GM23338 (cell line): Measurements from ENCODE around the gene SNX4. TPM values are rescaled to one million over a fixed set of nuclear protein-coding genes. Genes with fewer than 3 reads are reported as not detected.
A peak's percentile ranks its signal among the peaks of the same experiment; 100 is the strongest.

ENCODE experiments used
- ATAC-seq: fragments of 200-7000 bp; cut with Tn5 transposase; 3 replicates; pipeline ENCODE4 v1.9.1; 2020
- DNase-seq: peaks from one replicate; pipeline ENCODE4 v3.0.0-alpha.2; 2015; ENCODE audit warnings: low spot score
- H2AFZ ChIP-seq: fragments of 200-600 bp; sonication (generic); 2 replicates; pipeline ENCODE4 v1.8.0; 2016; ENCODE audit warnings: antibody characterized with exemption, mild to moderate bottlenecking, moderate library complexity
- H3F3A ChIP-seq: fragments of 200-600 bp; sonication (generic); replicated peaks from 2 replicates; pipeline ENCODE4 v1.8.0; 2017; ENCODE audit warnings: antibody characterized with exemption, mixed run types, low read depth
- H3K27ac ChIP-seq: fragments of 200-600 bp; sonication (generic); 2 replicates; pipeline ENCODE4 v1.6.1; 2016; ENCODE audit warnings: low read depth
- H3K27me3 ChIP-seq: fragments of 200-600 bp; sonication (generic); 2 replicates; pipeline ENCODE4 v1.8.0; 2016; ENCODE audit warnings: mild to moderate bottlenecking, mixed run types, moderate library complexity; ENCODE audit not compliant: insufficient read depth
- H3K36me3 ChIP-seq: fragments of 200-600 bp; sonication (generic); 2 replicates; pipeline ENCODE4 v1.8.0; 2016; ENCODE audit warnings: mild to moderate bottlenecking; ENCODE audit not compliant: insufficient read depth
- H3K4me1 ChIP-seq: fragments of 200-600 bp; sonication (generic); 2 replicates; pipeline ENCODE4 v1.8.0; 2016; ENCODE audit warnings: mild to moderate bottlenecking, moderate library complexity; ENCODE audit not compliant: insufficient read depth
- H3K4me2 ChIP-seq: fragments of 200-600 bp; sonication (generic); 2 replicates; pipeline ENCODE4 v1.7.1; 2017; ENCODE audit warnings: mixed run types
- H3K4me3 ChIP-seq: fragments of 200-600 bp; sonication (generic); 2 replicates; pipeline ENCODE4 v1.6.1; 2016; ENCODE audit warnings: mixed run types
- H3K79me2 ChIP-seq: fragments of 200-600 bp; sonication (generic); replicated peaks from 2 replicates; pipeline ENCODE4 v1.8.0; 2017; ENCODE audit warnings: mild to moderate bottlenecking; ENCODE audit not compliant: insufficient read depth
- H3K9me2 ChIP-seq: fragments of 200-600 bp; sonication (generic); 2 replicates; pipeline ENCODE4 v1.8.0; 2017; ENCODE audit not compliant: insufficient read depth
- H4K20me1 ChIP-seq: fragments of 200-600 bp; sonication (generic); replicated peaks from 2 replicates; pipeline ENCODE4 v1.8.0; 2017; ENCODE audit warnings: mild to moderate bottlenecking; ENCODE audit not compliant: insufficient read depth
- H3K27ac Mint-ChIP-seq: 2 replicates; pipeline ENCODE4 v1.8.0; 2020; ENCODE audit warnings: inconsistent platforms, mild to moderate bottlenecking, moderate library complexity, mixed read lengths
- H3K27me3 Mint-ChIP-seq: 3 replicates; pipeline ENCODE4 v1.8.0; 2022; ENCODE audit warnings: low read depth, mild to moderate bottlenecking, moderate library complexity, mixed read lengths, inconsistent platforms; ENCODE audit not compliant: insufficient read depth, poor library complexity
- H3K36me3 Mint-ChIP-seq: 3 replicates; pipeline ENCODE4 v1.8.0; 2021; ENCODE audit warnings: low read depth, mild to moderate bottlenecking, inconsistent platforms, moderate library complexity, mixed read lengths
- H3K4me1 Mint-ChIP-seq: 3 replicates; pipeline ENCODE4 v1.8.0; 2020; ENCODE audit warnings: mild to moderate bottlenecking, inconsistent platforms, mixed read lengths
- H3K4me3 Mint-ChIP-seq: 3 replicates; pipeline ENCODE4 v1.8.0; 2021; ENCODE audit warnings: moderate library complexity, mild to moderate bottlenecking, inconsistent platforms, mixed read lengths
- H3K9me3 Mint-ChIP-seq: 3 replicates; pipeline ENCODE4 v1.8.0; 2020; ENCODE audit warnings: moderate library complexity, mild to moderate bottlenecking, inconsistent platforms, mixed read lengths
- CREB1 ChIP-seq: fragments of 250-450 bp; sonication (Bioruptor Pico); IDR thresholded peaks from 2 replicates; pipeline ENCODE4 v1.5.0; 2020; ENCODE audit warnings: low read depth, mild to moderate bottlenecking, moderate library complexity
- CTCF ChIP-seq, 2 experiments: fragments of 200-600 bp in 1 of 2; sonication (generic) in 1 of 2; conservative IDR thresholded peaks; 2 replicates each; pipeline versions ENCODE4 v1.5.1 to v1.6.1; 2016 to 2017; ENCODE audit warnings: antibody characterized with exemption in 2 of 2, low read depth in 2 of 2, mild to moderate bottlenecking in 2 of 2, moderate library complexity in 1 of 2
- EZH2 ChIP-seq: fragments of 200-600 bp; sonication (generic); IDR thresholded peaks from one replicate; pipeline ENCODE4 v1.8.0; 2017; ENCODE audit warnings: antibody characterized with exemption, mild to moderate bottlenecking, low read depth; ENCODE audit not compliant: unreplicated experiment
- EZH2phosphoT487 ChIP-seq: fragments of 200-600 bp; sonication (generic); IDR thresholded peaks from one replicate; pipeline ENCODE4 v1.8.1; 2018; ENCODE audit warnings: antibody characterized with exemption; ENCODE audit not compliant: unreplicated experiment
- JUNB ChIP-seq: IDR thresholded peaks from one replicate; pipeline ENCODE4 v1.6.1; 2016; ENCODE audit warnings: antibody characterized with exemption; ENCODE audit not compliant: unreplicated experiment
- NANOG ChIP-seq: IDR thresholded peaks from 2 replicates; pipeline ENCODE4 v1.6.1; 2016; ENCODE audit warnings: antibody characterized with exemption, borderline replicate concordance
- POLR2AphosphoS5 ChIP-seq: IDR thresholded peaks from 2 replicates; pipeline ENCODE4 v1.6.1; 2016; ENCODE audit warnings: antibody characterized with exemption, low read depth
- STAT1 ChIP-seq: IDR thresholded peaks from one replicate; pipeline ENCODE4 v1.6.1; 2016; ENCODE audit warnings: antibody characterized with exemption; ENCODE audit not compliant: unreplicated experiment
- ZNF114 ChIP-seq: fragments of 250-450 bp; sonication (Bioruptor Pico); IDR thresholded peaks from 2 replicates; pipeline ENCODE4 v1.5.0; 2020; ENCODE audit warnings: mild to moderate bottlenecking, moderate library complexity
- ZNF331 ChIP-seq: fragments of 250-450 bp; sonication (Bioruptor Pico); IDR thresholded peaks from 2 replicates; pipeline ENCODE4 v1.5.0; 2020; ENCODE audit warnings: low read depth, mild to moderate bottlenecking, moderate library complexity
- polyA plus RNA-seq: library from polyadenylated mRNA; unstranded; fragments of >200 nt; fragmentation: Nextera tagmentation; extraction: Ambion mirVana; gene quantifications from 2 replicates; pipeline ENCODE4 v1.2.1, GENCODE V29; 2016
- total RNA-seq: library from RNA; depleted of rRNA; stranded (reverse); fragments of >200 nt; shearing (Covaris generic); gene quantifications from 2 replicates; pipeline ENCODE4 v1.2.3, GENCODE V29; 2014
- TF ChIP-seq, protein P1 (sequence below): IDR thresholded peaks from one replicate; pipeline ENCODE4 v1.6.1; 2018; ENCODE audit warnings: antibody characterized with exemption; ENCODE audit not compliant: unreplicated experiment
- TF ChIP-seq, protein P2 (sequence below): IDR thresholded peaks from 2 replicates; pipeline ENCODE4 v1.6.1; 2016; ENCODE audit warnings: antibody characterized with exemption

The SNX4 gene
- total and polyA plus RNA-seq, 2 experiments from 2014 or later: 13.0 to 27.8 TPM

GRCh38 chr3:125440970-125441369 lies 79.0 kb downstream of the SNX4 start:
- no peaks in the 10 kb centered on the region for H3K79me2 ChIP-seq
- H3K4me3 ChIP-seq: no peak overlapping the region
- H3K27me3 ChIP-seq: no peaks in the 10 kb centered on the region
- peaks cover 3% of the 10 kb centered on the region; the same call in 1 of the 3 replicates for H3K9me3 Mint-ChIP-seq
- H3K9me2 ChIP-seq: 0 out of 2 replicates have a peak, but pooled peaks cover 5% of the 10 kb centered on the region
- no peak overlapping the region for H2AFZ ChIP-seq
- no peak overlapping the region for H3K27ac Mint-ChIP-seq
- H3K27me3 Mint-ChIP-seq: peaks cover 2% of the 10 kb centered on the region
- H4K20me1 ChIP-seq: no peaks in the 10 kb centered on the region
- ATAC-seq (no peak), DNase-seq (no peak)
- H3F3A ChIP-seq: no peaks in the 10 kb centered on the region
- H3K36me3 Mint-ChIP-seq: peaks cover 3% of the 10 kb centered on the region; the same call in 1 of the 3 replicates
- H3K4me1 Mint-ChIP-seq: peaks cover 7% of the 10 kb centered on the region; the same call in 2 of the 3 replicates
- no peak overlapping the region for H3K4me3 Mint-ChIP-seq
- no peaks in the 10 kb centered on the region for H3K36me3 ChIP-seq
- H3K27ac ChIP-seq: no peak overlapping the region
- 0 out of 2 replicates have a peak, but pooled peaks cover 4% of the 10 kb centered on the region for H3K4me1 ChIP-seq
- H3K4me2 ChIP-seq: no peak overlapping the region
- TF ChIP-seq POLR2AphosphoS5 (no peak), EZH2phosphoT487 (no peak), ZNF331 (CRISPR knock-in tag) (no peak), CREB1 (CRISPR knock-in tag) (no peak), JUNB (no peak), ZNF114 (CRISPR knock-in tag) (no peak), STAT1 (no peak)
- TF ChIP-seq, protein P1, sequence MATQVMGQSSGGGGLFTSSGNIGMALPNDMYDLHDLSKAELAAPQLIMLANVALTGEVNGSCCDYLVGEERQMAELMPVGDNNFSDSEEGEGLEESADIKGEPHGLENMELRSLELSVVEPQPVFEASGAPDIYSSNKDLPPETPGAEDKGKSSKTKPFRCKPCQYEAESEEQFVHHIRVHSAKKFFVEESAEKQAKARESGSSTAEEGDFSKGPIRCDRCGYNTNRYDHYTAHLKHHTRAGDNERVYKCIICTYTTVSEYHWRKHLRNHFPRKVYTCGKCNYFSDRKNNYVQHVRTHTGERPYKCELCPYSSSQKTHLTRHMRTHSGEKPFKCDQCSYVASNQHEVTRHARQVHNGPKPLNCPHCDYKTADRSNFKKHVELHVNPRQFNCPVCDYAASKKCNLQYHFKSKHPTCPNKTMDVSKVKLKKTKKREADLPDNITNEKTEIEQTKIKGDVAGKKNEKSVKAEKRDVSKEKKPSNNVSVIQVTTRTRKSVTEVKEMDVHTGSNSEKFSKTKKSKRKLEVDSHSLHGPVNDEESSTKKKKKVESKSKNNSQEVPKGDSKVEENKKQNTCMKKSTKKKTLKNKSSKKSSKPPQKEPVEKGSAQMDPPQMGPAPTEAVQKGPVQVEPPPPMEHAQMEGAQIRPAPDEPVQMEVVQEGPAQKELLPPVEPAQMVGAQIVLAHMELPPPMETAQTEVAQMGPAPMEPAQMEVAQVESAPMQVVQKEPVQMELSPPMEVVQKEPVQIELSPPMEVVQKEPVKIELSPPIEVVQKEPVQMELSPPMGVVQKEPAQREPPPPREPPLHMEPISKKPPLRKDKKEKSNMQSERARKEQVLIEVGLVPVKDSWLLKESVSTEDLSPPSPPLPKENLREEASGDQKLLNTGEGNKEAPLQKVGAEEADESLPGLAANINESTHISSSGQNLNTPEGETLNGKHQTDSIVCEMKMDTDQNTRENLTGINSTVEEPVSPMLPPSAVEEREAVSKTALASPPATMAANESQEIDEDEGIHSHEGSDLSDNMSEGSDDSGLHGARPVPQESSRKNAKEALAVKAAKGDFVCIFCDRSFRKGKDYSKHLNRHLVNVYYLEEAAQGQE: no peak
- TF ChIP-seq, protein P2, sequence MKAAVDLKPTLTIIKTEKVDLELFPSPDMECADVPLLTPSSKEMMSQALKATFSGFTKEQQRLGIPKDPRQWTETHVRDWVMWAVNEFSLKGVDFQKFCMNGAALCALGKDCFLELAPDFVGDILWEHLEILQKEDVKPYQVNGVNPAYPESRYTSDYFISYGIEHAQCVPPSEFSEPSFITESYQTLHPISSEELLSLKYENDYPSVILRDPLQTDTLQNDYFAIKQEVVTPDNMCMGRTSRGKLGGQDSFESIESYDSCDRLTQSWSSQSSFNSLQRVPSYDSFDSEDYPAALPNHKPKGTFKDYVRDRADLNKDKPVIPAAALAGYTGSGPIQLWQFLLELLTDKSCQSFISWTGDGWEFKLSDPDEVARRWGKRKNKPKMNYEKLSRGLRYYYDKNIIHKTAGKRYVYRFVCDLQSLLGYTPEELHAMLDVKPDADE: no peak

DNA sequence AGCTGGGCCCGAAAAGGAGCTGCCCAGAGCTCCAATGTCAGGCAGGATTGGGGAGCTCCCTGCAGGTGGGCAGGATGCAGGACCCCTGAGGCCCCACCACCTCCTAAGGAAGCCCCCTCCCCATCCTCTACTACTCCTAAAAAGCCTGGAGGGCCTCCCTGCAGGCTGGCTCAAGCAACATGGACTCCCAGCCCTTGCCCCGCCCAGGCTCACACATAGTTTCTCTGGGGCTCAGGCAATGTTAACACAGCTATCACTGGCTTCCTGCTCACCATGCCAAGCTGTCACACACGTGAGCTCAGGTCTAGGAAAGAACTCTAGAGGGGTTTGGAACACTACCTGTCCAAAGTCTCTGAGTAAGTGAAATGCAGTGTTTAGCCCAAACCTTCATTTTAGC lies 79.4 kb downstream of the SNX4 start:
- Histone ChIP-seq H3F3A (no peaks in the 10 kb centered on the region), H3K4me3 (no peak overlapping the region), H3K36me3 (no peaks in the 10 kb centered on the region), H4K20me1 (no peaks in the 10 kb centered on the region), H2AFZ (peak overlapping the region; percentile 61; the same call in 1 of the 2 replicates), H3K4me2 (no peak overlapping the region), H3K9me2 (peaks cover 7% of the 10 kb centered on the region), H3K27me3 (no peaks in the 10 kb centered on the region), H3K4me1 (0 out of 2 replicates have a peak, but pooled peaks cover 4% of the 10 kb centered on the region), H3K27ac (no peak overlapping the region), H3K79me2 (no peaks in the 10 kb centered on the region)
- ATAC-seq (peak; percentile 46), DNase-seq (no peak)
- H3K27me3 Mint-ChIP-seq: peaks cover 2% of the 10 kb centered on the region
- H3K4me3 Mint-ChIP-seq: no peak overlapping the region
- peaks cover 3% of the 10 kb centered on the region; the same call in 1 of the 3 replicates for H3K9me3 Mint-ChIP-seq
- peaks cover 3% of the 10 kb centered on the region; the same call in 1 of the 3 replicates for H3K36me3 Mint-ChIP-seq
- peaks cover 7% of the 10 kb centered on the region; the same call in 2 of the 3 replicates for H3K4me1 Mint-ChIP-seq
- no peak overlapping the region for H3K27ac Mint-ChIP-seq
- TF ChIP-seq CREB1 (CRISPR knock-in tag): no peak
- no peak for TF ChIP-seq EZH2phosphoT487
- TF ChIP-seq STAT1: no peak
- no peak for TF ChIP-seq POLR2AphosphoS5
- TF ChIP-seq JUNB: no peak
- no peak for TF ChIP-seq EZH2
- TF ChIP-seq, protein P2: no peak
- no peak for TF ChIP-seq NANOG
- no peak for TF ChIP-seq ZNF331 (CRISPR knock-in tag)
- TF ChIP-seq CTCF (conservative IDR thresholded peaks at IDR 0.05; ENCODE audit: low read depth in 2 of 2): no peak
- TF ChIP-seq, protein P1: no peak
